ENCODE data around the gene WNT9B. TPM values are rescaled to one million over a fixed set of nuclear protein-coding genes. Genes with fewer than 3 reads are reported as not detected.

Gene WNT9B
- polyA plus RNA-seq, 2 of the 4 experiments (the other 2 are of a cell fraction), result 0.05 TPM

- H3K4me2 ChIP-seq, result no peak overlapping the region
- ChIA-PET POLR2A (no interaction called here), CTCF (interaction anchor here (1.3 to 9.0 kb wide), 2 partner anchors 25 to 75 kb away, joined by 4 to 68 read pairs; no protein-coding TSS in a partner anchor)
- H3K4me3 ChIP-seq, result no peak overlapping the region
- H3K27ac ChIP-seq, result no peak overlapping the region
- no peak for ATAC-seq
- FAIRE-seq, result no peak
- no peaks in the 10 kb centered on the region for H3K4me1 ChIP-seq
- DNase-seq (ENCODE audit: low read depth in 1 of 2, low spot score in 1 of 2), result no peak
- no peak for TF ChIP-seq HEYL (CRISPR knock-in tag; IDR thresholded peaks at IDR 0.05)
- TF ChIP-seq NPAS2 (CRISPR knock-in tag; IDR thresholded peaks at IDR 0.05; ENCODE audit: borderline replicate concordance), result no peak
- TF ChIP-seq RFX5 (IDR thresholded peaks at IDR 0.05), result no peak
- no peak for TF ChIP-seq CBX2 (IDR thresholded peaks at IDR 0.05; ENCODE audit: borderline replicate concordance, low read depth)
- TF ChIP-seq SMC3 (IDR thresholded peaks at IDR 0.05), result no peak
- TF ChIP-seq JUN (IDR thresholded peaks at IDR 0.05), result no peak
- no peak for TF ChIP-seq JUNB (IDR thresholded peaks at IDR 0.05)
- no peak for TF ChIP-seq POLR2AphosphoS2 (conservative IDR thresholded peaks at IDR 0.05; ENCODE audit: low read length)
- TF ChIP-seq KDM5A (IDR thresholded peaks at IDR 0.05), result no peak
- TF ChIP-seq HMGXB4 (CRISPR knock-in tag; IDR thresholded peaks at IDR 0.05; ENCODE audit: borderline replicate concordance), result no peak
- no peak for TF ChIP-seq CHD4 (IDR thresholded peaks at IDR 0.05; ENCODE audit: borderline replicate concordance)
- no peak for TF ChIP-seq MAX (IDR thresholded peaks at IDR 0.05)
- TF ChIP-seq USF2 (IDR thresholded peaks at IDR 0.05), result no peak
- TF ChIP-seq ATOH8 (CRISPR knock-in tag; IDR thresholded peaks at IDR 0.05; ENCODE audit: low read depth), result no peak
- TF ChIP-seq POLR2A (IDR thresholded peaks at IDR 0.05; ENCODE audit: low read length), result no peak
- no peak for TF ChIP-seq HOXB5 (CRISPR knock-in tag; IDR thresholded peaks at IDR 0.05)
- no peak for TF ChIP-seq CEBPB (IDR thresholded peaks at IDR 0.05)
- no peak for TF ChIP-seq ELK1 (IDR thresholded peaks at IDR 0.05; ENCODE audit: low read depth, low read length)
- TF ChIP-seq HOXA7 (CRISPR knock-in tag; IDR thresholded peaks at IDR 0.05), result no peak
- TF ChIP-seq MAFK (IDR thresholded peaks at IDR 0.05; ENCODE audit: partially characterized antibody), result no peak
- H3K9me3 ChIP-seq, result peaks cover 2% of the 10 kb centered on the region; the same call in 1 of the 3 replicates
These were observed 65.7 kb downstream of the WNT9B start for GRCh38 chr17:46917041-46917440.

- H3K4me1 ChIP-seq, result no peaks in the 10 kb centered on the region
- POLR2A ChIA-PET, result no interaction called here
- no peak overlapping the region for H3K27ac ChIP-seq
- FAIRE-seq (no peak), DNase-seq (ENCODE audit: low read depth in 1 of 2, low spot score in 1 of 2) (no peak), ATAC-seq (peak in 1 of 2 experiments; percentile 43; a peak in 2 of 6 replicates)
- CTCF ChIA-PET, result interaction anchor here (1.3 to 9.0 kb wide), 3 partner anchors 9 to 76 kb away, joined by 4 to 68 read pairs (median 7); no protein-coding TSS in a partner anchor
- peaks cover 2% of the 10 kb centered on the region; the same call in 1 of the 3 replicates for H3K9me3 ChIP-seq
- no peak overlapping the region for H3K4me2 ChIP-seq
- H3K4me3 ChIP-seq, result no peak overlapping the region
- TF ChIP-seq FOSB (CRISPR knock-in tag; IDR thresholded peaks at IDR 0.05) (no peak), RFX5 (IDR thresholded peaks at IDR 0.05) (no peak), HMGXB4 (CRISPR knock-in tag; IDR thresholded peaks at IDR 0.05; ENCODE audit: borderline replicate concordance) (no peak), SMC3 (IDR thresholded peaks at IDR 0.05) (no peak), BCL3 (IDR thresholded peaks at IDR 0.05) (no peak), FOXS1 (CRISPR knock-in tag; IDR thresholded peaks at IDR 0.05) (no peak), ZFP36 (IDR thresholded peaks at IDR 0.05; ENCODE audit: borderline replicate concordance, partially characterized antibody) (no peak), PHF8 (IDR thresholded peaks at IDR 0.05; ENCODE audit: borderline replicate concordance, low read depth) (no peak), TP53 (CRISPR knock-in tag; IDR thresholded peaks at IDR 0.05) (no peak), CBX8 (IDR thresholded peaks at IDR 0.05) (no peak)
- WGBS (ENCODE audit: missing lambda C conversion rate), result 56% methylated on average over 4 of the region's 4 CpGs
These were observed 66.1 kb downstream of the WNT9B start for GRCh38 chr17:46917516-46917915.

Data from A549 (cell line).